Muscle of leg (tissue), 16 donors: ENCODE results near the gene CATSPERZ. TPM values are rescaled to one million over a fixed set of nuclear protein-coding genes. Genes with fewer than 3 reads are reported as not detected.
A peak's percentile ranks its signal among the peaks of the same experiment; 100 is the strongest.

Experiments
- DNase-seq: peaks from one replicate; pipeline ENCODE4 v3.0.0; 2013
- H3K27ac ChIP-seq: one replicate; pipeline ENCODE4 v1.5.1; 2013; ENCODE audit warnings: mild to moderate bottlenecking, low read length, control low read depth
- H3K27me3 ChIP-seq: one replicate; pipeline ENCODE4 v1.6.1; 2013; ENCODE audit warnings: low read length; ENCODE audit not compliant: control insufficient read depth, insufficient read depth
- H3K36me3 ChIP-seq: one replicate; pipeline ENCODE4 v1.6.1; 2013; ENCODE audit warnings: low read length; ENCODE audit not compliant: control insufficient read depth, insufficient read depth
- H3K4me1 ChIP-seq: one replicate; pipeline ENCODE4 v1.6.1; 2013; ENCODE audit warnings: low read length; ENCODE audit not compliant: control insufficient read depth, insufficient read depth
- H3K4me3 ChIP-seq: one replicate; pipeline ENCODE4 v1.5.1; 2013; ENCODE audit warnings: low read length, control low read depth
- H3K9me3 ChIP-seq: replicated peaks from 2 replicates; pipeline ENCODE4 v1.6.1; 2013; ENCODE audit warnings: low read depth, low read length; ENCODE audit not compliant: control insufficient read depth
- WGBS: methylation state at CpG from one replicate; pipeline ENCODE4 v1.1.5; 2013; ENCODE audit warnings: missing lambda C conversion rate; ENCODE audit not compliant: insufficient coverage; 5-methylcytosine and 5-hydroxymethylcytosine counted together
- long read RNA-seq, 11 donors: transcript quantifications; one replicate each; lab custom pipeline, GENCODE V29; 2026
- polyA plus RNA-seq, 8 donors: library from polyadenylated mRNA; unstranded; fragments of 120-200 nt; gene quantifications; one replicate each; pipeline versions ENCODE4 v1.2.1 to v1.2.3, GENCODE V29; 2013; ENCODE audit warnings: inconsistent platforms in 1 of 8, low replicate concordance in 1 of 8; ENCODE audit not compliant: insufficient read length in 8 of 8, insufficient read depth in 1 of 8
- total RNA-seq: library from RNA; stranded (reverse); fragments of 120-200 nt; gene quantifications from one replicate; pipeline ENCODE4 v1.2.4, GENCODE V29; 2013

Gene CATSPERZ
- total RNA-seq (not detected), polyA plus RNA-seq (under 1 TPM in 1 of 8 donors, not detected in 7; 0.14 TPM)
- long read RNA-seq, donor 1 = 0 reads
- long read RNA-seq, donor 2 = 0 reads
- long read RNA-seq, donor 3 = 0 reads
- long read RNA-seq, donor 4 = 0 reads
- long read RNA-seq, donor 5 = 0 reads
- long read RNA-seq, donor 6 = 0 reads
- long read RNA-seq, donor 7 = 0 reads
- long read RNA-seq, donor 8 = 0 reads
- long read RNA-seq, donor 9 = 0 reads
- long read RNA-seq, donor 10 = 0 reads
- long read RNA-seq, donor 11 = 0 reads

DNA sequence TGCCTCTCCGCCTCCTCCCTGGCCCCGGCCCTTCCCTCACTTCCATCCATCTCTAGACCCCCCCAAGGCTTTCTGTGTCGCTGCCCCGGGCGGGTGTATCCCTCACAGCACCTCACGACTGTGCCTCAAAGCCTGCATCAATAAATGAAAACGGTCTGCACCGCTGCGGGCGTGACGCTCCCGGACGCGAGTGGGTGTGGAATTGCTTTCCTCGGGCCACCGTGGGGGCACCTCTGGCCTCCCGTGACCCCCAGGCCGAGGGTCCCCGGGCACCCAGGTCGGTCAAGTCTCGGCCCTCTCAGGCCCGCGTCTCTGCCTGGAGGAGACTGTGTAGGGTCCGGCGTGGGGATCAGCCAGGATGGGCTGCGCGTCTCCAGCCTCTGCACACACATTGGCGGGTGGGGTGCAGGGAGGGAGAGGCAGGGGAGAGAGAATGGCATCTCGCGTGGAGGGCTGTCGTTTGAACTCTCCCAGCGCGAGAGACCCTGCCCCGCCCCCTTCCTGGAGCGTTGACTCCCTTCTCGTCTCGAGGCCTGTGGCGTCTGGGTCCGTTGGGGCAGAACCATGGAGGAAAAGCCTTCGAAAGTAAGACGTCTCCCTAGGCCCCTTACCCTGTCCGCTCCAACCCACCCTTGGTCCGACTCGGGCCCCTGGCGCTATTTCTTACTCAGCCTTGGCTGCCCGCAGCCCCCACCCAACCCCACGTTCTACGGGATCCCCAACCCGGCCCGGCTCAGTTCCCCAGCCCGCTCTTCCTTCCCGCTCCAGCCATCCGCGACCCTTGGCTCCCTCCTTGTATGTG, at the start of gene CATSPERZ:
Gene CATSPERZ, plus strand, starts transcription at position 512 of the 802 bp plus-strand sequence. Its CDS starts 53 bp downstream, at position 565.
- Histone ChIP-seq H3K4me3 (no peak within 1 kb of the TSS), H3K4me1 (peaks cover 29% of the 10 kb centered on the region), H3K9me3 (no peaks in the 10 kb centered on the region), H3K27me3 (peaks cover 72% of the 10 kb centered on the region), H3K36me3 (no peaks in the 10 kb centered on the region), H3K27ac (no peak within 1 kb of the TSS)
- 3% methylated on average over 50 of the region's 54 CpGs for WGBS
- DNase-seq = no peak

GRCh38 chr11:64250415-64251015, 49.6 kb upstream of the CATSPERZ start:
- H3K27ac ChIP-seq = no peak overlapping the region

DNA sequence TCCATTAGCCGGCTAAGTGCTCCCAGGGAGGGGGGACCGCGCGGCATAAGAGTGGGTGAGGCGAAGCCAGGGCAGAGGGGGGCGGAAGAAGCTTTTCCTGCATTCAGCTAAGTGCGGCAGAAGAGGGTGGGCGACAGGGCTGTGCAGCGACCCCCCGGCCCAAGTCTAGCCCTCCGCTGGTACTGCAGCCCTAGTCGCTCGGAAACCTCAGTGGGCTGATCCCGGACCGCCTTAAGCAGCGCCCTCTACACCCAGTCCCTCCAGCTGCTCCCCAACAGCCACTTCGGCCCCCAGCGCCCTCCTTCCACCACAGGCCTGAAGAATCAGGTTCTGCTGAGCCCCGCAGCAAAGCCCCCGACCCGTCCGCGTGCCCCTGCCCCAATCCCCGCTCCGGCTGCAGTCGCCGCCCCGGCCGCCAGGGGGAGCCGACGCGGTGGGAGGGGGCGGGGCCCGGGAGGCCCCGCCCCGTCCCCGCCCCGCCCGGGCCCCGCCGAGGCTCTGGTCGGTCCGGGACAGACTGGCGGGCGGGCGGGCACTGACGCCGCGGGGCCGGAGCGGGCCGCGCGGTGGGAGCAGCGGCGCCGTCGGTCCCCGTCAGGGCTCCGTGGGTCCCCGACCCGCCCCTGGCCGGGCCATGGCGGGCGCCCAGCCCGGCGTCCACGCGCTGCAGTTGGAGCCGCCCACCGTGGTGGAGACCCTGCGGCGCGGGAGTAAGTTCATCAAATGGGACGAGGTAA, 49.0 kb upstream of the CATSPERZ start, which contains the start of gene PLCB3:
Gene PLCB3, plus strand, starts transcription at position 515 of the 737 bp plus-strand sequence. Its CDS starts 120 bp downstream, at position 635.
- Histone ChIP-seq H3K27ac (no peak within 1 kb of the TSS), H3K4me1 (peaks cover 52% of the 10 kb centered on the region), H3K9me3 (no peaks in the 10 kb centered on the region), H3K27me3 (no peaks in the 10 kb centered on the region), H3K36me3 (peaks cover 15% of the 10 kb centered on the region), H3K4me3 (peak within 1 kb of the TSS; percentile 75)
- no peak for DNase-seq
- WGBS = under 1% methylated on average over 73 of the region's 75 CpGs

More at GRCh38 chr11:64250415-64251015, 49.6 kb upstream of the CATSPERZ start:
- Histone ChIP-seq H3K9me3 (no peaks in the 10 kb centered on the region), H3K27me3 (no peaks in the 10 kb centered on the region), H3K36me3 (peaks cover 9% of the 10 kb centered on the region), H3K4me3 (peak overlapping the region; percentile 48), H3K4me1 (peaks cover 57% of the 10 kb centered on the region)
- WGBS = 23% methylated on average over 10 of the region's 13 CpGs
- no peak for DNase-seq

DNA sequence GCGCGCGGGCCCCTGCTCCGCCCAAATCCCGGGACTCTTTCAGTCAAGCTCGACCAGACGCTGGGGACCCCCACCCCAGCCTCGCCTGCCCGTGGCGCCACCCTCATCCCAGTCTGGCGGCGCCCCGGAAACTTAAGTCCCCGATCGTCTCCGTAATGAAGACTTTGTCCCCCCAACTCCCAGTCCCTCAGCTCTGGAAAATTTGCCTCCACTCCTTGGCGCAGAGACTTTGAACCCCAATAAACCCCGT, 48.5 kb upstream of the CATSPERZ start:
- peaks cover 52% of the 10 kb centered on the region for H3K4me1 ChIP-seq
- H3K9me3 ChIP-seq = no peaks in the 10 kb centered on the region
- H3K4me3 ChIP-seq = peak overlapping the region; percentile 75
- whole genome bisulfite sequencing = 0% methylated on average over 18 of the region's 18 CpGs
- no peaks in the 10 kb centered on the region for H3K27me3 ChIP-seq
- no peak for DNase-seq
- H3K36me3 ChIP-seq = peaks cover 20% of the 10 kb centered on the region
- no peak overlapping the region for H3K27ac ChIP-seq

GRCh38 chr11:64252003-64252872, 47.9 kb upstream of the CATSPERZ start:
- Histone ChIP-seq H3K36me3 (peaks cover 23% of the 10 kb centered on the region), H3K4me3 (peak overlapping the region; percentile 75), H3K9me3 (no peaks in the 10 kb centered on the region), H3K4me1 (peaks cover 47% of the 10 kb centered on the region), H3K27ac (no peak overlapping the region), H3K27me3 (no peaks in the 10 kb centered on the region)
- 8% methylated on average over 12 of the region's 23 CpGs for WGBS
- DNase-seq = no peak

GRCh38 chr11:64253043-64253442, 47.1 kb upstream of the CATSPERZ start:
- no peak overlapping the region for H3K27ac ChIP-seq

GRCh38 chr11:64253481-64253880, 46.7 kb upstream of the CATSPERZ start:
- DNase-seq = no peak
- peaks cover 30% of the 10 kb centered on the region for H3K36me3 ChIP-seq
- H3K9me3 ChIP-seq = no peaks in the 10 kb centered on the region
- 58% methylated on average over 3 of the region's 5 CpGs for WGBS
- no peak overlapping the region for H3K4me3 ChIP-seq
- H3K4me1 ChIP-seq = peaks cover 41% of the 10 kb centered on the region
- H3K27ac ChIP-seq = no peak overlapping the region
- H3K27me3 ChIP-seq = no peaks in the 10 kb centered on the region

More at GRCh38 chr11:64253043-64253442, 47.1 kb upstream of the CATSPERZ start:
- Histone ChIP-seq H3K4me3 (no peak overlapping the region), H3K27me3 (no peaks in the 10 kb centered on the region), H3K4me1 (peaks cover 41% of the 10 kb centered on the region), H3K36me3 (peaks cover 27% of the 10 kb centered on the region), H3K9me3 (no peaks in the 10 kb centered on the region)
- 63% methylated on average over 7 of the region's 8 CpGs for WGBS
- no peak for DNase-seq

DNA sequence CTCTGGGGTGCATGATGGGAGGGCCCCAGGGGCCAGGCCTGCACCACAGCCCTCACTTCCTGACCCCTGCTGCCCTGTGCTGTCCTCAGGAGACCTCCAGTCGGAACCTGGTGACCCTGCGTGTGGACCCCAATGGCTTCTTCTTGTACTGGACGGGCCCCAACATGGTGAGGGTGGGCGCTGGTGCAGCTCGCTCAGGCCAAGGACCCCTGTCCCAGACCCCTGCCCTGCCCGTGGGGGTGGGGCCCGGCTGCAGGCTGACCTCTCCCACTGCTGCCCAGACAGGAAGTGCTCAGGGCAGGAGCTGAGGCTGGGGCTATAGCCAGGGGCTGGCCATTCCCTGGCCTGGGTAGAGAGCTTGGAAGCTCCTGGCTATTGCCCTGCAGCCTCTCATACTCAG, 45.8 kb upstream of the CATSPERZ start:
- WGBS = 78% methylated on average over 7 of the region's 7 CpGs
- peaks cover 38% of the 10 kb centered on the region for H3K4me1 ChIP-seq
- H3K27me3 ChIP-seq = no peaks in the 10 kb centered on the region
- DNase-seq = no peak
- H3K4me3 ChIP-seq = no peak overlapping the region
- no peak overlapping the region for H3K27ac ChIP-seq
- H3K9me3 ChIP-seq = no peaks in the 10 kb centered on the region
- H3K36me3 ChIP-seq = peaks cover 39% of the 10 kb centered on the region
